GM18867 (cell line): ENCODE data around the gene SKI.
"Not testable (repeated sequence)": the region's sequence is repeated elsewhere in the genome, so short reads cannot be mapped to it uniquely, and the experiment has no call there.

ENCODE experiments used
- ATAC-seq: cut with Tn5 transposase; IDR thresholded peaks from one replicate; pipeline ENCODE4 v1.9.1; 2021; ENCODE audit warnings: mild to moderate bottlenecking, moderate library complexity; ENCODE audit not compliant: unreplicated experiment

The SKI gene

DNA sequence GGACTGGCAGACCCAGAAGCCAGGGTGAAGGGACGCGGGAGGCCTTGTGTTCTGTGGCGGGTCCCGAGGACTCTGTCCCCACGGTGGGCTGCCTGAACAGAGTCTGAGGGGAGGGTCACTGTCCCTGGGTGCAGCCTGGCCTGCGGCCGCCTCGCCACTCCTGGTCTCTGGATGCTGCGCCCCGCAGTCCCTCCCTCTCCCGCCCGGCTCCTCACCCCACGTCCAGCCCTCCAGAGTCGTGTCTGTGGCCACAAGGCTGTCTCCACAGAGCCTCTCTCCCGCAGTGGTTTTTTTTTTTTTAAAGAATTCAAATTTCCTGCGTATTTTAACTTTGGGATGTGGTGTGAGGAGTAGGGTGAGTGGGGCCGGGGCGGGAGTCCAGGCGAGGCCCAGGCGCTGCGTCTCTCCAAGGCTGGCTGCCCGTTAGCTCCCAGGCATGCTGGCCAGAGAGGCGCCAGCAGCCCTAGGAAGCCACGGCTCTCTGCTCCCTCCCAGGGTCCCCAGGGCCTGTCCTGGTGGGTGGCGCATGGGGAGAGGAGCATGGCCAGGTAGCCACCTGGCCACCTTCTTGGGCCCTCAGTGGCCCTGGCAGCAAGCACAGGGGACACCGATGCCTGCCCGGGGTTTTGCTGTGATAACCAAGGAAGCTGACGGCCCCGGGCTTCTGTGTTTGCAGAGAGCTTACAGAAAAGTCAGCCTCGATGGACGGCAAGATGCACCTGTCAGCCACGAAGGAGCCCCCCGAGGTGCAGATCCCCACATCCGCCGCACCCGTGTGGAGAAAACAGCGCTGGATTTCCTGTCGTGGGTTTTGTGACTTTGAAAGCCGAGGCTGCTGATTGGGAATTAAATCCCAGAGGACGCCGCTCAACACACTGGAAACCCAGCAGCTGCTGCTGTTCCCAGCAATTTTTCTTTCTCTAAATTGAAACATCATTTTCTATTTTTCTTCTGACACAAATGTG, 90.5 kb downstream of the SKI start:
- no peak for ATAC-seq

GRCh38 chr1:2319291-2319690, 91.2 kb downstream of the SKI start:
- no peak for ATAC-seq

DNA sequence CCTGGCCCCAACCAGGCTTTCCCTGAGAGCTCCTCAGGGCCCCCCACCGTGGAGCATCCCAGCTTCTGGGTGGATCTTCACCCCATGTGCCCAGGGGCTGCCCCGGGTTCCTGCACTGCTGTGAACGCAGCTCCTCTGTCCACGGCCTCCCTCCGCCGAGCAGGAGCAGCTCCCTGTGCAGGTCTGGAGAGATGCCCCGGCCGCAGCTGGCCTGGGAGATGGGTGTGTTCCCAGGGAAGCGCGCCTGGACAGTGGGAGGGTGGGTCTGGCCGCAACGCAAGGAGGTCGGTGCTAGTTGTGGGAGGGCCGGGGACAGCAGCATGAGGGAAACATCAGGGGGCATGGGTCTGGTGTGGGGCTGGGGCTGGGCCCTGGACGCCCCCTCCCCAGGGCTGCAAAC, 91.9 kb downstream of the SKI start:
- no peak for ATAC-seq

DNA sequence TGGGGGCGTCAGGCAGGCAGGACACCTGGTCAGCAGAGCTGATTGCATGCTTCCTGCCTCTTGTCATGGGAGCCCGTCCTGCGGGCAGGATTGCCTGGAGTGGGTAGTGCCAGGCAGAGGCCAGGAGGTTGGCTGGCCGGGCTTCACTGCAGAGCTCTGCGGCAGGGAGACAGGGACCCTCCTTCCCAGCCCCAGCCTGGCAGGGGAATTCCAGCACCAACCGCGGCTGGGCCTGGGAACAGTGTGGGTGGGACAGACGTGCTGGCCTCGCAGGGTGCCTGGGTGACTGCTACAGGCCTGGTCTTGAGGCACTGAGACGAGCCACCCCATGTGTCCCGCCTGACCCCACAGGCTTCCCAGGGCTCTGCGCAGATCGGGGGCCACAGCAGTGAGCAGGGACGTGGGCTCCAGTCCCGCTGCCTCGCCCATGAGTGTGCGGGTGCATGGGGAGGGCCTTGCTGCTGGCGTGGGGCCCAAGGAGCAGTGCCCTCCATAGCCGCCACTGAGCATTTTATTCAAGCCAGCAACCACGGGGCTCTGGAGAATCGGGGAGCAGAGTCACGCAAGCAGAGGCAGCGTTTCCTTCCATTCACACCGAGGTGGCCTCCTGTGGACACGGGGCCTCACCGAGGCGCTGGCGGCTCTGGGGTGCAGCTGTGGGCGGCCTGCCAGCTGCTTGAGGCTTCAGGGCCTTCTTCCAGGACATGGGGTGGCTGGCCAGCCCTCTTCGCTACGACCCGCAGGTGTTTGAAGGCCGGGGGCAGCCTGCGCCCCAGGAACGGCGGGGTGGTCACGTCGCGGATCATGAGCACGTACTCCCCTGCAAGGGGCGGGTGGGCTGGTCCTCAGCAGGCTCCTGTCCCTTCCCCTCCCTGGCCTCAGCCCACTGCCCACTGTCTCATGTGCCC, 92.9 kb downstream of the SKI start:
- no peak for ATAC-seq

DNA sequence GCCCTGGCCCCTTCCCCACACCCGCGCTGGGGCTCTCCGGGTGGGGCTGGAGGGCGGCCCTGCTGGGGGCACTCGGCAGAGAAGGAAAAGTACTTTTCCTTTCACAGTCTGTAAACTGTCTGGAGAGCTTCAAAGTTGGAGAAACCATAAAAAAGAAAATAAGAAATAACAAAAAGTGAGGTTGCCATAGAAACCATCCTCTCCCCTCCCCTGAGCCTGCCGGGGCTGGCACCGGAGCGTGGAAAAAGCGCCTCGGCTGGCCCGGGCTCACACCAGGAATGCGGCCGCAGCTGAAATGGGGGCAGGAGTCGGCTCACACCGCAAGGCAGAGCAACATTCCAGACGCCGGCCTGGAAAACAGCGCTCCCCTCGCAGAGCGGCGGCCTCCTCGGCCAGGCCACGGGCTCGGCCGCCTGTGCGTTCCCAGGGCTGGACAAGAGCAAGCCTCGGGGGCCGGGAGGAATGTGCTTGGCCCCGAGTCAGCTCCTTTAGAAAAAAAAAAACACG, 94.0 kb downstream of the SKI start:
- ATAC-seq = no peak

DNA sequence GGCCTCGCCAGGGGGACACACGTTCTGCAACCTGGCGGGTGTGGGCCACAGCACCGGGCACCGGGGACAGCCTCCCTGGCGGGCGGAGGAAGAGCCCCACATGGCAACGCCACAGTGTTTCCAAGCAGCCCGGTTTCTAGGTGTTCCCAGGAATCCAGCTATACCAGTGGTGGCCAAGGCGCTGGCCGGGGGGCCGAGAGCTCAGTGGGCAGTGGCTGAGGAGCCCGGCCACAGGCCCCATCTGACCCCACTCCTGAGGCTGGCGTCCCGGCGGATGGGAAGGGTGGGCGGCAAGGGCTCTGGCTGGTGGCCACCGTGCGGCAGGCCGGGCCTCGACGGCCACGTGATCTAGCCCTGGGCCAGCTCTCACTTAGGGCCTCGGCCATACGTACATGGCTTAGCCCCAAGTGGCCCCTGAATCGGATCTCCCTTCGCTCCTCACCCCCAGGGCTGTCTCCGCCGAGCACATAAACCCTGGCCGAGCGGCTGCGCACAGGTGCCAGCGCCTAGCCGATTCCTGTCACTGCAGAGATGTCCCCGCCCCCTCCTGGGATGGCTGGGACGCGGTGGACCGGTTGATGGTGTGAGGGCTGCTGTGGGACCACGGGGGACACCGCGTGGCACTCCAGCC, 94.6 kb downstream of the SKI start:
- no peak for ATAC-seq

DNA sequence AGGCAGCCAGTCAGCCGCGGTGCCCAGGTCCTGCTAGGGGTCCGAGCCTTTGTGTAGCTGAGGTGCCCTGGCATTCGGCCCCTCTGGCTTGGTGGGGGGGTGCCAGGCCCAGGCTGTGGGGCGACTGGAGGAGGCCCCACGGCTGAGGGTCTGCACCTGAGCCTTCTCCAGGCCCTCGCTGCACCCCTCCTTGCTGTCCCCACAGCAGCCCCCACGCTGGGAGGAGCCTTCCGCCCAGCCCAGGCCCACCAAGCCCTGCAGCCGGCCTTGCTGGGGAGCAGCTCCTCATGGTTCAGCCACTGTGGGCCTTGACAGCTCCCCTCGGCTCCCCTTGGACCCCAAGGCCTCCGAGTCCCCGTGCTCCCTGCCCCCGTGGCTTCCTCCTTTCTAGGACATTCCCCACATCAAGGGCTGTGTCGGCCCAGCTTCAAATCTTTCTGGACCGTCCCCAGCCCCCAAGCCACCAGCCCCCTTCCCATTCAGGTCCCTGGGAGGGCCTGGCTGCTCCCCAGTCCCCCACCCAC, 95.4 kb downstream of the SKI start:
- ATAC-seq = no peak

GRCh38 chr1:2324553-2325366, 96.6 kb downstream of the SKI start:
- no peak for ATAC-seq

DNA sequence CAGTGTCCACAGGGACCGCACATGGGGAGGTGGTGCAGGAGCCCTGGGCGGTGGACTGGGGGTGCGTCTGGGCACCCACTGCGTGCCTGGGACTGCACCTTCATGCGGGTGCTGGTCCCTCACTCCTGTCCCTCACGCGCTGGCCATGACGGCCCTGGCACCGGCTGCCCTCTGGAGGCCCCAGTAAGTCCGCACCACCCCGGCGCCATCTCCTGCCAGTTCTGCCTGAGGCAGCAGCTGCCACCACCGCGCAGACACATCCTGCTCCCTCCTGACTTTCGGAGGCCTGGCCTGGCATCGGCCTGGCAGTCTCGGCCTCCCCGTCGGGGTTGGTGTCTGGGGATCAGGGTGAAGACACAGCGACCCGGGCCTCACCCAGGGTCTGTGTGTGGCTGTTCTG, 98.4 kb downstream of the SKI start:
- ATAC-seq = no peak

DNA sequence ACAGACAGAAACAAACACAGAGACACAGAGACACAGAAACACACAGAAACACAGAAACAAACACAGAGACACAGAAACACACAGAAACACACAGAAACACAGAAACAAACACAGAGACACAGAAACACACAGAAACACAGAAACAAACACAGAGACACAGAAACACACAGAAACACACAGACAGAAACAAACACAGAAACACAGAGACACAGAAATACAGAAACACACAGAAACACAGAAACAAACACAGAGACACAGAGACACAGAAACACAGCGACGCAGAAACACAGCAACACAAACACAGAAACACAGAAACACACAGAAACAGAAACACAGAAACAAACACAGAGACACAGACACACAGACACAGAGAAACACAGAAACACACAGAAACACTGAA, 99.0 kb downstream of the SKI start:
- ATAC-seq = not testable (repeated sequence)

GRCh38 chr1:2327841-2328240, 99.7 kb downstream of the SKI start:
- ATAC-seq = no peak

DNA sequence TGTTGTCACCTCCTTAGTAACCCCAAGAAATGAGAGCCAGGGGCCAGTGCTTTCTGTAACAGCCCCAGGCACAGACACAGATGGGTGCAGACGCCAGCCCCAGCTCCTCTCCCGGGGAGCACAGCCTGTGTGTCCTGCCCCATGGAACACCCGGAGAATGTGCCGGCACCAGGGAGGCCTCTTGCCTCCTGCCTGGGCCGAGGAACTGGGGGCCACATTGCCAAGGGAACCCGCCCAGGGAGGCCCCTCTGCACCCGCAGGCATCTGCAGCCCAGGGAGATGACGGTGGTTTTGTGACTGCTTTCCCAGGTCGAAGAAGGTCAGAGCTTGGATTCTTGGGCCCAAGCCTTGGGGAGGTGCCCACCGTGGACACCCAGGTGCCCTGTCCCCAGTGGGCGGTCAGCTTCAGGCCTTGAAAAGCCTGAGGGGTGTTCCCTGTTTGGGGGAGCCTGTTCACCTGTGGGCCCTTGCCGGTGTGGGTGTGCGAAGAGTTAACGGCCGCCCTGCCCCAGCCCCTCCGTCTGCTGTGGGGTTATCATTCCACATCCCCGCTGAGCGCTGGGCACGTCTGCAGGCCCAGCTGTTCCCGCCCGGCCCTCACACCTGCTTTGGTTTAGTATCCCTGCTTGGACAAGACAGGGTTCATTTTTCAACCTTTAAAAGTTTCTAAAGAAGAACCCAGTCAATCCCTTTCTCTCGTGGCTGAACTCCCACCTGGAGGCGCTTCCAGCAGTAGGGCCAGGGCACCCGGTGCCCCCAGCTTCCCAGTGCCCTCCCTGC, 100.7 kb downstream of the SKI start:
- no peak for ATAC-seq

GRCh38 chr1:2330035-2330434, 101.9 kb downstream of the SKI start:
- no peak for ATAC-seq

- no peak for ATAC-seq
These were observed 102.5 kb downstream of the SKI start for GRCh38 chr1:2330519-2331199.

DNA sequence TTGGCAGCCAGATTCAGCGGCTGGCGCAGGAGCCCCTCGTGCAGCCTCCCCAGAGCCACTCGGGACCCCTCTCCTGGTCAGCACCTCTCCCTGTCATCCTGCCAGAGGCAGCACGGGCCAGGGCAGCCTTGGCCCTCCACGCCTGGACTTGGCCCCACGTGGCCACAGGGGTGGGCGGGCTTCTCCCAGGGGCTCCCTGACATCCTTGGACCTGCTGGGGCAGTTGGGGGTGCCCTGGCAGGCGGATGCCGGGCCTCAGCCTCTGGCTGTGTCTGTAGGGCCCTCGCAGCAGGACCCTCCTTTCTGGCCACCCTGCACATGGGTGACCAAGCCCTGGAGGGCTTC, 103.1 kb downstream of the SKI start:
- no peak for ATAC-seq

DNA sequence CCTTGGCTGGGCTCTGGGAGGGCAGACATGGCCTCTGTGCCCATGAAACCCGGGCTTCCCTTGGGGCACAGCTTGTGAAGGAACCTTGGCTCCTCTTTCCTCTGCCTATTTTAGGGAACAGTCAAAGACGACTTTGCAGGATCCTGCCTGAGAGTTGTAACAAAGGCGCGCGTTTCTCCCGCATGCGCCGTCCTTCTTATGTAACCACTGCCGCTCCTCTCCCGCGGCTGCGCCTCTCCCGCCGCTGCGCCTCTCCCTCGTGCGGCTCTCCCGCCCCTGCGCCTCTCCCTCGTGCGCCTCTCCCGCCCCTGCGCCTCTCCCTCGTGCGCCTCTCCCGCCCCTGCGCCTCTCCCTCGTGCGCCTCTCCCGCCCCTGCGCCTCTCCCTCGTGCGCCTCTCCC, 103.5 kb downstream of the SKI start:
- ATAC-seq = not testable (repeated sequence)

DNA sequence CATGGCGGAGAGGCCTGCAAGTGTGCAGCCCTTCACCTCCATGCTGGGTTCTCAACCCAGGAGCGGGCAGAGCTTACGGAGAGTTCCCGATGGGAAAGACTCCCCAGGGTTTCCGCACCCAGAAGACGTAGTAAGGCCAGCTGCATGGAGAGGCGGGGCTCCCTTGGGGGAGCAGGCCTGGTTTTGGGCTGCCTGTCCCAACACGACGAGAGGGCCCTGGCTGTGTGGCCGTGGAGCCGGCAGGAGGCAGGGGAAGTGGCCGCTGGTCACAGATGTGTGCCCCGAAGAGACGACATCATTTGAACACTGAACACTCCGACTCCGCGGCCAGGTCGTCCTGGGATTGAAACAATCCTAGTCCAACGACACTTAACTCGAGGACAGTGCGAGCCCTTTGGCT, 106.2 kb downstream of the SKI start:
- no peak for ATAC-seq

DNA sequence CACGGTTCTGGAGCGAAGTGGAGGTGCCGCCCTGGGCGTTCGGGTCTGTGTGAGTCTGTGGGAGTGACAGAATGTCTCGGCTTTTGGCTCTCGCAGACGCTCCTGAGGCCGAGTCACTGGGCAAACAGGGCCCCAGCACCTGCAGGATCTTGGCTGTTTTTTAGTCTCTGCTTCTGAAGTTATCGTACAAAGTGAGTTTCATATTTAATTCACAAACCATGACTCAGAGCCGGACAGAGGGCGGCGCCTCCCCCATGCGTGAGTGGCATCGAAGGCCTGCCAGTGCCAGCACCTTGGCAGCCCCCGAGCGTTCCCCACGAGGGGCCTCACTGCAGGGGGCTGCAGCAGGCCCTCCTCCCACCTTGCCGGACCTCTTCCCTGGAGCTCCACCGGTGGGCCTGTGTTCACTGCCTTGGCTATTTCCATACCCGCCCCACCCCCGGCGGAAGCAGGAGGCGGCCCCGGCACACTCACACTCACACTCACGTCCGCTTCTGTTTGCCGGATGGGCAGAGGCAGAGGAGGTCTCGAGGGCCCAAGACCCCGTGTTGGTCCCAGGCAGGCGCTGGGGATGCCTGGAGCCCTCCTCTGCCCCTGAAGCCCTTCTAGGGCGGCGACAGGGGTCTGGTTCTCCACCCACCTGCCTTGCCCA, 106.9 kb downstream of the SKI start:
- no peak for ATAC-seq
